HEK293T (cell line): ENCODE measurements around the gene TAB3.

Experiments used
- CTCF ChIA-PET: fragments of 350-600 bp; formaldehyde crosslinking; extraction: SDS; loops from one replicate; lab custom pipeline; 2021; ENCODE audit warnings: antibody characterized with exemption, inconsistent platforms; lab: Yijun Ruan, JAX
- POLR2A ChIA-PET: fragments of 350-600 bp; formaldehyde crosslinking; extraction: SDS; loops from one replicate; lab custom pipeline; 2020; ENCODE audit warnings: antibody characterized with exemption, inconsistent platforms; lab: Yijun Ruan, JAX
- DNase-seq: peaks from one replicate; pipeline ENCODE4 v3.0.0; 2012; ENCODE audit warnings: mixed read lengths; ENCODE audit errors: extremely low spot score
- ARNT ChIP-seq: fragments of 450-650 bp; IDR thresholded peaks from 2 replicates; pipeline ENCODE4 v1.6.1; 2017; ENCODE audit warnings: mild to moderate bottlenecking
- BHLHE40 ChIP-seq: fragments of 450-650 bp; IDR thresholded peaks from 2 replicates; pipeline ENCODE4 v1.6.1; 2016; ENCODE audit warnings: mild to moderate bottlenecking, moderate library complexity, borderline replicate concordance
- CTBP1 ChIP-seq: fragments of 450-650 bp; IDR thresholded peaks from 2 replicates; pipeline ENCODE4 v1.6.1; 2016; ENCODE audit warnings: borderline replicate concordance
- ELF4 ChIP-seq: fragments of 450-650 bp; IDR thresholded peaks from 2 replicates; pipeline ENCODE4 v1.6.1; 2017; ENCODE audit warnings: antibody characterized with exemption
- FOXA1 ChIP-seq: fragments of 450-650 bp; IDR thresholded peaks from 2 replicates; pipeline ENCODE4 v1.6.1; 2016; ENCODE audit warnings: mild to moderate bottlenecking
- FOXK2 ChIP-seq: fragments of 450-650 bp; IDR thresholded peaks from 2 replicates; pipeline ENCODE4 v1.6.1; 2016; ENCODE audit warnings: mild to moderate bottlenecking
- FOXM1 ChIP-seq: fragments of 450-650 bp; IDR thresholded peaks from 2 replicates; pipeline ENCODE4 v1.6.1; 2017; ENCODE audit warnings: mild to moderate bottlenecking, borderline replicate concordance
- HDGF ChIP-seq: fragments of 450-650 bp; IDR thresholded peaks from 2 replicates; pipeline ENCODE4 v1.6.1; 2017; ENCODE audit warnings: antibody characterized with exemption, borderline replicate concordance
- L3MBTL2 ChIP-seq: fragments of 450-650 bp; conservative IDR thresholded peaks from 2 replicates; pipeline ENCODE4 v1.6.1; 2016; ENCODE audit warnings: mild to moderate bottlenecking
- LEF1 ChIP-seq: fragments of 450-650 bp; IDR thresholded peaks from 2 replicates; pipeline ENCODE4 v1.6.1; 2017; ENCODE audit warnings: mild to moderate bottlenecking, borderline replicate concordance
- NFRKB ChIP-seq: fragments of 450-650 bp; IDR thresholded peaks from 2 replicates; pipeline ENCODE4 v1.6.1; 2016; ENCODE audit warnings: mild to moderate bottlenecking, moderate library complexity
- SP1 ChIP-seq: fragments of 450-650 bp; IDR thresholded peaks from 2 replicates; pipeline ENCODE4 v1.6.1; 2017
- SUZ12 ChIP-seq: fragments of 450-650 bp; IDR thresholded peaks from 2 replicates; pipeline ENCODE4 v1.6.1; 2016; ENCODE audit warnings: mild to moderate bottlenecking
- TARDBP ChIP-seq: fragments of 450-650 bp; IDR thresholded peaks from 2 replicates; pipeline ENCODE4 v1.6.1; 2016
- ZNF384 ChIP-seq: fragments of 450-650 bp; IDR thresholded peaks from 2 replicates; pipeline ENCODE4 v1.6.1; 2016
- TF ChIP-seq, protein P1 (sequence below): fragments of 450-650 bp; IDR thresholded peaks from 2 replicates; pipeline ENCODE4 v1.6.1; 2016

TAB3 gene

DNA sequence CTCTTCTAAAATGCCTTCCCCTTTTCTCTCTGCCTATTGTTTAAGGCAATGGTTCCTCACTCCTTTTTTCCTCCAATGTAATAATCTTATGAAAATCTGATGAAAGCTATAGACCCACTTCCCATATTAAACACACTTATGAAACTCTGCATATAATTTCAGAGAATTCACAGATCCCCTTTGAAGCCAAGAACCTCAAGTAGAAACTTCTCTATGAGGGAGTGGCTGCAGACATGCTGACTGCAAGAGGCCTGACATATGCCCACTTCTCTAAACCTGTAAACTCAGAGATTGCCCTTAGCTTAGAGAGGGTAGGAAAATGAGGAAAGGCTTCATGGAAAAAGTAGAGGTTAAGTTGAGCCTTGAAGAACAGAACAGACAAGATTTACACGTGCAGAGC lies 37.6 kb downstream of the TAB3 start:
- ChIA-PET CTCF (no interaction called here), POLR2A (no interaction called here)
- TF ChIP-seq BHLHE40: no peak
- no peak for TF ChIP-seq TARDBP
- TF ChIP-seq, protein P1, sequence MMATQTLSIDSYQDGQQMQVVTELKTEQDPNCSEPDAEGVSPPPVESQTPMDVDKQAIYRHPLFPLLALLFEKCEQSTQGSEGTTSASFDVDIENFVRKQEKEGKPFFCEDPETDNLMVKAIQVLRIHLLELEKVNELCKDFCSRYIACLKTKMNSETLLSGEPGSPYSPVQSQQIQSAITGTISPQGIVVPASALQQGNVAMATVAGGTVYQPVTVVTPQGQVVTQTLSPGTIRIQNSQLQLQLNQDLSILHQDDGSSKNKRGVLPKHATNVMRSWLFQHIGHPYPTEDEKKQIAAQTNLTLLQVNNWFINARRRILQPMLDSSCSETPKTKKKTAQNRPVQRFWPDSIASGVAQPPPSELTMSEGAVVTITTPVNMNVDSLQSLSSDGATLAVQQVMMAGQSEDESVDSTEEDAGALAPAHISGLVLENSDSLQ: no peak
- TF ChIP-seq ZNF384: no peak
- no peak for TF ChIP-seq L3MBTL2
- no peak for TF ChIP-seq LEF1
- no peak for TF ChIP-seq FOXA1
- TF ChIP-seq FOXM1: no peak
- DNase-seq: no peak

DNA sequence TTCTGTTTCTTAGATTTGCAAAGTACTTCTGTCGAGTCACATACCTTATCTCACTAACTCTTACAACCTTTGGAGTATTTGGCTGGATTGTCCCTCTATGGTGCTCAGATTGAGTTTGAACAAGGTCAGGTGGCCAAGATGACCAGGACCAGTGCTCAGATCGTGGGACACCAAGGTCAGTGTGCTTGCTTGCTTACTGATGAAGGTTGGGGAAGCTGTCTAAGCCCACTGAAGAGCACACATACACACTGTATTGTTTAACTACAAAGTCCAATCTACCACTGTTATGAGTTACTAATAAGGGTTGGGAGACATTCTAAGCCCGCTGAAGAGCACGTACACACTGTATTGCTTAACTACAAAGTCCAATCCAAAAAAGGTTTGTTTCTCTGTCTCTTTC lies 53.7 kb downstream of the TAB3 start:
- no peak for DNase-seq
- ChIA-PET POLR2A (no interaction called here), CTCF (no interaction called here)
- TF ChIP-seq TARDBP (no peak), ZNF384 (no peak), SP1 (no peak), L3MBTL2 (no peak), NFRKB (no peak), BHLHE40 (no peak), ARNT (no peak), CTBP1 (no peak), ELF4 (no peak), HDGF (no peak), FOXA1 (no peak), FOXK2 (no peak), LEF1 (no peak), FOXM1 (no peak), SUZ12 (no peak)
- TF ChIP-seq, protein P1: no peak

DNA sequence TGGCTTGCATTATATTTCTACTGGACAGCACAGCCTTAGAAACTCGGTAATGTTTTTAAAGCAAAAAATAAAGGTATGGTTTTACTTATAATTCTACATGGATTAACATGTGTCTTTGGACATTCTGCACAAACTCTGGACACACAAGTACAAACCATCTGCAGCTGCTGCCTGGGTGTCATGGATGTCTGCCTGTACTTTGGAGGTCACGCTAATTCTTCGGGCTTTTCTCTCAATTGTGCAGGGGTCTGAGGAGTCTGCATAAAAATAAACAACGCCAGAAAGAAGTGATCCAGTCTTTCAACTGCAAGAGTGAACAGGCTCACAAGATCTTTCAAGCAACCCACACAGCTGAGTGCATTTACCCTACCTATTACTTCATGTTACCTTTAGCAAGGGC lies 55.2 kb downstream of the TAB3 start:
- no peak for DNase-seq
- CTCF ChIA-PET: no interaction called here
- TF ChIP-seq SP1 (no peak), FOXM1 (no peak), BHLHE40 (no peak), L3MBTL2 (no peak), LEF1 (no peak), FOXA1 (no peak), SUZ12 (no peak), NFRKB (no peak), ZNF384 (no peak), ELF4 (no peak), ARNT (no peak), TARDBP (no peak), CTBP1 (no peak), FOXK2 (no peak), HDGF (no peak)
- TF ChIP-seq, protein P1: no peak
- POLR2A ChIA-PET: no interaction called here

- ChIA-PET POLR2A (no interaction called here), CTCF (interaction anchor here (0.7 kb wide), 1 partner anchor 1918 kb away, joined by 5 read pairs; no protein-coding TSS in a partner anchor)
- no peak for TF ChIP-seq BHLHE40
- TF ChIP-seq TARDBP: no peak
- TF ChIP-seq HDGF: no peak
- no peak for TF ChIP-seq LEF1
- no peak for TF ChIP-seq ZNF384
- no peak for TF ChIP-seq NFRKB
- TF ChIP-seq ARNT: no peak
- no peak for TF ChIP-seq FOXK2
- TF ChIP-seq SP1: no peak
- no peak for TF ChIP-seq L3MBTL2
- TF ChIP-seq FOXM1: no peak
- no peak for DNase-seq
Measured at GRCh38 chrX:30831082-30831481, 58.0 kb downstream of the TAB3 start.

GRCh38 chrX:30830326-30830943 lies 58.6 kb downstream of the TAB3 start:
- DNase-seq: no peak
- ChIA-PET CTCF (interaction anchor here (0.7 kb wide), 1 partner anchor 1917 kb away, joined by 5 read pairs; no protein-coding TSS in a partner anchor), POLR2A (no interaction called here)
- TF ChIP-seq ARNT (no peak), CTBP1 (no peak), LEF1 (no peak), FOXA1 (no peak), FOXM1 (no peak), TARDBP (no peak), L3MBTL2 (no peak), SP1 (no peak), FOXK2 (no peak), ZNF384 (no peak), BHLHE40 (no peak), SUZ12 (no peak), ELF4 (no peak), HDGF (no peak), NFRKB (no peak)
- TF ChIP-seq, protein P1: no peak

DNA sequence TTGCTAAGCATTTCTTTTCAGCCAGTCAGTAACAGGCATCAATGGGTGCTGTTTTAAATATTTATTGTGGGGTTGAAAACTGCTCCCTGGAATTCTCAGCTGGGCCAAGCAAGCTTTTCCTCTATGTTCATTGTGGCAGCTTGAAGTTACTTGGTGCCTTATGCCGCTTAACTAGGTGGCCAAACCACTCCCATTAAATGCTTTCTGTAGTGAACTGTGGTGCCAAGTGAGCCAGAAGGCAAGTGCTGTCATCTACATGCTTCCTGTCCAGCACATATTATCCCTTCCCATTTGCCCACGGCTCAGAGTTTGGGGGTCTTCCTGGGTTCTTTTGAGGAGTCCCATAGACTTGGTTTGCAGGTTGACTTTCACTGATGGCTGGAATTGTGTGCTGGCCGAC lies 64.8 kb downstream of the TAB3 start:
- TF ChIP-seq FOXM1: no peak
- no peak for TF ChIP-seq FOXA1
- no peak for TF ChIP-seq SUZ12
- TF ChIP-seq FOXK2: no peak
- no peak for TF ChIP-seq L3MBTL2
- no peak for TF ChIP-seq HDGF
- no peak for TF ChIP-seq TARDBP
- TF ChIP-seq BHLHE40: no peak
- no peak for TF ChIP-seq NFRKB
- no peak for TF ChIP-seq ELF4
- no peak for TF ChIP-seq ZNF384
- TF ChIP-seq CTBP1: no peak
- TF ChIP-seq, protein P1: no peak
- no peak for TF ChIP-seq ARNT
- TF ChIP-seq LEF1: no peak
- no peak for TF ChIP-seq SP1
- ChIA-PET CTCF (no interaction called here), POLR2A (no interaction called here)
- DNase-seq: no peak
